GM18508 (cell line): ENCODE data around the gene KLKB1.

Source experiments
- ATAC-seq: cut with Tn5 transposase; IDR thresholded peaks from one replicate; pipeline ENCODE4 v1.9.1; 2021; ENCODE audit warnings: moderate number of reproducible peaks; ENCODE audit not compliant: insufficient read depth, unreplicated experiment

KLKB1 gene

GRCh38 chr4:186300659-186301390, 73.5 kb downstream of the KLKB1 start:
- no peak for ATAC-seq

- no peak for ATAC-seq
These were observed 76.9 kb downstream of the KLKB1 start for GRCh38 chr4:186304216-186304615.

GRCh38 chr4:186304866-186305505, 77.7 kb downstream of the KLKB1 start:
- ATAC-seq, result no peak

GRCh38 chr4:186307497-186307896, 80.2 kb downstream of the KLKB1 start:
- no peak for ATAC-seq

GRCh38 chr4:186307916-186308315, 80.6 kb downstream of the KLKB1 start:
- ATAC-seq, result no peak
